HepG2 (cell line): ENCODE results near the gene CKAP2L. TPM values are rescaled to one million over a fixed set of nuclear protein-coding genes. Genes with fewer than 3 reads are reported as not detected.

ENCODE experiments used
- CBX2 ChIP-seq, 2 experiments: fragments of 200-600 bp in 1 of 2; sonication (generic); formaldehyde crosslinking in 1 of 2; IDR thresholded peaks; 2 replicates each; pipeline versions ENCODE4 v1.7.0 to v1.8.1; 2018 to 2022; ENCODE audit warnings: low read depth in 2 of 2, low read length in 1 of 2, mild to moderate bottlenecking in 1 of 2, missing genetic modification reagents in 1 of 2
- ZNF446 ChIP-seq: sonication (generic); formaldehyde crosslinking; IDR thresholded peaks from 2 replicates; pipeline ENCODE4 v1.5.0; 2020; ENCODE audit warnings: mild to moderate bottlenecking, missing genetic modification reagents
- polyA plus RNA-seq, 8 experiments: library from polyadenylated mRNA; depleted of rRNA in 3 of 8; stranded (reverse) in 7 of 8; unstranded in 1 of 8; fragments of >200 nt; fragmentation: Illumina TruSeq in 4 of 8; extraction: Trizol in 4 of 8; gene quantifications; 2 replicates each; pipeline versions ENCODE4 v1.2.1 to v1.2.3, GENCODE V29; 2011 to 2016; ENCODE audit warnings: low read depth in 4 of 8, missing spikeins in 1 of 8, mixed read lengths in 1 of 8; ENCODE audit not compliant: insufficient read depth in 1 of 8
- total RNA-seq, 5 experiments: library from RNA; depleted of rRNA; stranded (reverse); fragments of >200 nt; fragmentation: Illumina TruSeq; extraction: Trizol; gene quantifications; 2 replicates each; pipeline ENCODE4 v1.2.3, GENCODE V29; 2016; ENCODE audit warnings: low read depth in 1 of 5
- TF ChIP-seq, protein P1 (sequence below): sonication (generic); formaldehyde crosslinking; IDR thresholded peaks from 2 replicates; pipeline ENCODE4 v1.4.0; 2020; ENCODE audit warnings: missing genetic modification reagents, mild to moderate bottlenecking, borderline replicate concordance
- TF ChIP-seq, protein P2 (sequence below): sonication (generic); formaldehyde crosslinking; IDR thresholded peaks from 2 replicates; pipeline ENCODE4 v1.4.0; 2020; ENCODE audit warnings: mild to moderate bottlenecking, missing genetic modification reagents
- TF ChIP-seq, protein P3 (sequence below): sonication (generic); formaldehyde crosslinking; IDR thresholded peaks from 2 replicates; pipeline ENCODE4 v1.8.0; 2023; ENCODE audit warnings: mild to moderate bottlenecking, missing genetic modification reagents
- TF ChIP-seq, protein P4 (sequence below): sonication (generic); formaldehyde crosslinking; IDR thresholded peaks from 2 replicates; pipeline ENCODE4 v1.4.0; 2020; ENCODE audit warnings: low read depth, mild to moderate bottlenecking, missing genetic modification reagents
- TF ChIP-seq, protein P5 (sequence below): sonication (generic); formaldehyde crosslinking; IDR thresholded peaks from 2 replicates; pipeline ENCODE4 v1.8.0; 2022; ENCODE audit warnings: missing genetic modification reagents, mild to moderate bottlenecking, inconsistent platforms, borderline replicate concordance

Gene CKAP2L
- total and polyA plus RNA-seq, 2 of the 13 experiments (the other 11 are each of a cell fraction or from before 2014, with no cell fraction given) = 7.1 to 9.5 TPM

DNA sequence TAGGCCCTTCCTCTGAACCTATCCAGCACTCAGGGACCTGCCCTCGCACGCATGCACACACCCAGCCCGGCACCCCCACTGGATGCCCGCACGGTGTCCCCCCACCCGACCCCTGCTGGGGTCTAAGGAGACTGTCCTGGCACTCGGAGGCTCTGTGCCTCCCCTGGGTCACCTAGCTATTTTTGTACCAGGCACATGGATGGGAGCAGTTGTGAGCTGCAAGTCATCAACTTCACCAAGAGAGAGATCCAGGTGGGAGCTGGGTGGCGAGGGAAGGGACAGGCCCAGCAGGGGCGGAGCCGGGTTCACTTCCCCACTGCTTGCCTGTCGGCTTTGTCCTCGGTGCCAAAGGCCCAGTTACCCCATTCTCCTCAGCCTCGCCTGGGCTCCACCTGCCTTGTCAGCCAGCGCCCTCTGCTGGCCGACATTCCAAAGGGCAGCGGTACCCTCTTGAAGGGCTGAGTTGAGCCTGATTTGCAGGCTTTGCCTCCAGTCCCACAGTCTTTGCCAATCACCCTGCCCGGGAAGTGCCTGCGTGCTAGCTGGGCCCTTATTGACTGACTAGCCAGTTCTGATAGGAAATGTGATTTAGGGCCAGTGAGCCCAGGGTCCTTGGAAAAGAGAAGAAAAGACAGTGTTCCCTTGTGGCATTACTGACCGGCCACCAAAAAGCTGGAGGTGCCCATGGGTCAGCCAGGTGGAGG, 37.8 kb downstream of the CKAP2L start (continued):
- TF ChIP-seq, protein P1, sequence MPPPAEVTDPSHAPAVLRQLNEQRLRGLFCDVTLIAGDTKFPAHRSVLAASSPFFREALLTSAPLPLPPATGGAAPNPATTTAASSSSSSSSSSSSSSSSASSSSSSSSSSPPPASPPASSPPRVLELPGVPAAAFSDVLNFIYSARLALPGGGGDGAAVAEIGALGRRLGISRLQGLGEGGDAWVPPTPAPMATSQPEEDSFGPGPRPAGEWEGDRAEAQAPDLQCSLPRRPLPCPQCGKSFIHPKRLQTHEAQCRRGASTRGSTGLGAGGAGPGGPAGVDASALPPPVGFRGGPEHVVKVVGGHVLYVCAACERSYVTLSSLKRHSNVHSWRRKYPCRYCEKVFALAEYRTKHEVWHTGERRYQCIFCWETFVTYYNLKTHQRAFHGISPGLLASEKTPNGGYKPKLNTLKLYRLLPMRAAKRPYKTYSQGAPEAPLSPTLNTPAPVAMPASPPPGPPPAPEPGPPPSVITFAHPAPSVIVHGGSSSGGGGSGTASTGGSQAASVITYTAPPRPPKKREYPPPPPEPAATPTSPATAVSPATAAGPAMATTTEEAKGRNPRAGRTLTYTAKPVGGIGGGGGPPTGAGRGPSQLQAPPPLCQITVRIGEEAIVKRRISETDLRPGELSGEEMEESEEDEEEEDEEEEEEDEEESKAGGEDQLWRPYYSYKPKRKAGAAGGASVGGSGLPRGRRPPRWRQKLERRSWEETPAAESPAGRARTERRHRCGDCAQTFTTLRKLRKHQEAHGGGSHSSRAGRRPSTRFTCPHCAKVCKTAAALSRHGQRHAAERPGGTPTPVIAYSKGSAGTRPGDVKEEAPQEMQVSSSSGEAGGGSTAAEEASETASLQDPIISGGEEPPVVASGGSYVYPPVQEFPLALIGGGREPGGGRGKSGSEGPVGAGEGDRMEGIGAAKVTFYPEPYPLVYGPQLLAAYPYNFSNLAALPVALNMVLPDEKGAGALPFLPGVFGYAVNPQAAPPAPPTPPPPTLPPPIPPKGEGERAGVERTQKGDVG (CRISPR knock-in tag) = 0 out of 2 replicates have a peak, but pooled peaks have one; percentile 25
- TF ChIP-seq, protein P2, sequence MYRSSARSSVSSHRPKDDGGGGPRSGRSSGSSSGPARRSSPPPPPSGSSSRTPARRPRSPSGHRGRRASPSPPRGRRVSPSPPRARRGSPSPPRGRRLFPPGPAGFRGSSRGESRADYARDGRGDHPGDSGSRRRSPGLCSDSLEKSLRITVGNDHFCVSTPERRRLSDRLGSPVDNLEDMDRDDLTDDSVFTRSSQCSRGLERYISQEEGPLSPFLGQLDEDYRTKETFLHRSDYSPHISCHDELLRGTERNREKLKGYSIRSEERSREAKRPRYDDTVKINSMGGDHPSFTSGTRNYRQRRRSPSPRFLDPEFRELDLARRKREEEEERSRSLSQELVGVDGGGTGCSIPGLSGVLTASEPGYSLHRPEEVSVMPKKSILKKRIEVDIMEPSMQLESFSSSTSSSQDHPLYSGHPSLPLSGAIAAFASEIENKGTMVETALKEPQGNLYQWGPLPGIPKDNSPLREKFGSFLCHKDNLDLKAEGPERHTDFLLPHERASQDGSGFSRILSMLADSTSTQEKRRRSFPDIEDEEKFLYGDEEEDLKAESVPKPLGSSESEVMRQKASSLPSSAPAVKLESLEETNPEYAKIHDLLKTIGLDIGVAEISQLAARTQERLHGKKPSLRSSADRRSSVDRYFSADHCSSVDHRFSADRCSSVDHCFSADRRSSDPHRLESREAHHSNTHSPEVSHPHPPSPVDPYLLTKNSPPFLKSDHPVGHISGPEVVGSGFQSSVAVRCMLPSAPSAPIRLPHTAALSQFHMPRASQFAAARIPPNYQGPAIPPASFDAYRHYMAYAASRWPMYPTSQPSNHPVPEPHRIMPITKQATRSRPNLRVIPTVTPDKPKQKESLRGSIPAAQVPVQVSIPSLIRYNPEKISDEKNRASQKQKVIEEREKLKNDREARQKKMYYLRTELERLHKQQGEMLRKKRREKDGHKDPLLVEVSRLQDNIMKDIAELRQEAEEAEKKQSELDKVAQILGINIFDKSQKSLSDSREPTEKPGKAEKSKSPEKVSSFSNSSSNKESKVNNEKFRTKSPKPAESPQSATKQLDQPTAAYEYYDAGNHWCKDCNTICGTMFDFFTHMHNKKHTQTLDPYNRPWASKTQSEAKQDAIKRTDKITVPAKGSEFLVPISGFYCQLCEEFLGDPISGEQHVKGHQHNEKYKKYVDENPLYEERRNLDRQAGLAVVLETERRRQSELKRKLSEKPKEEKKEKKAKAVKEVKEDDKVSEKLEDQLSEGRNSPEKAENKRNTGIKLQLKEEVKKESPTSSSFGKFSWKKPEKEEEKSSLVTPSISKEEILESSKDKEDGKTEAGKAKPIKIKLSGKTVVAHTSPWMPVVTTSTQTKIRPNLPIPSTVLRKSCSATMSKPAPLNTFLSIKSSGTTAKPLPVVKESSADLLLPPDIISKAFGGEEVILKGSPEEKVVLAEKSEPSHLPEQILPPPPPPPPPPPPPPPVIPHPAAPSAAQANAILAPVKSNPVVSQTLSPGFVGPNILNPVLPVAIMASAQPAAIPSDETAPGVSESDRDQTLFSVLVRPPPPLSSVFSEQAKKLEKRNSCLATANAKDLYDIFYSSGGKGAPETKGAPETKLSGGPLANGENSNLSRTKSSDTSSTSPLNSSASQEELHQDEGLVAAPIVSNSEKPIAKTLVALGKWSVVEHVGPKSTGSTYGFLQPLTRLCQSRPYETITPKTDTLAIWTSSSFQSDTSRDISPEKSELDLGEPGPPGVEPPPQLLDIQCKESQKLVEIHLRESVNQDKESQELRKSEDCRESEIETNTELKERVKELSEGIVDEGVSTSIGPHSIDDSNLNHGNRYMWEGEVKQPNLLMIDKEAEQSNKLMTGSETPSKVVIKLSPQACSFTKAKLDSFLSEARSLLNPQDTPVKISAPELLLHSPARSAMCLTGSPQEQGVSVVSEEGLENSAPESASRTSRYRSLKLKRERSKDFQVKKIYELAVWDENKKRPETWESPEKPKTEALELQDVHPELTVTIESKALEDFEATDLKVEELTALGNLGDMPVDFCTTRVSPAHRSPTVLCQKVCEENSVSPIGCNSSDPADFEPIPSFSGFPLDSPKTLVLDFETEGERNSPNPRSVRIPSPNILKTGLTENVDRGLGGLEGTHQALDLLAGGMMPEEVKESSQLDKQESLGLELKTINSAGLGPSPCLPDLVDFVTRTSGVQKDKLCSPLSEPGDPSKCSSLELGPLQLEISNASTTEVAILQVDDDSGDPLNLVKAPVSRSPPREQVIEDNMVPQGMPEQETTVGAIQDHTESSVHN (CRISPR knock-in tag) = peak; percentile 86; the same call in 1 of the 2 replicates
- no peak for TF ChIP-seq CBX2 (IDR thresholded peaks at IDR 0.05; ENCODE audit: low read depth, low read length)
- no peak for TF ChIP-seq CBX2 (CRISPR knock-in tag; IDR thresholded peaks at IDR 0.05; ENCODE audit: low read depth)
- 0 out of 2 replicates have a peak, but pooled peaks have one; percentile 62 for TF ChIP-seq ZNF446 (CRISPR knock-in tag)
- TF ChIP-seq, protein P3, sequence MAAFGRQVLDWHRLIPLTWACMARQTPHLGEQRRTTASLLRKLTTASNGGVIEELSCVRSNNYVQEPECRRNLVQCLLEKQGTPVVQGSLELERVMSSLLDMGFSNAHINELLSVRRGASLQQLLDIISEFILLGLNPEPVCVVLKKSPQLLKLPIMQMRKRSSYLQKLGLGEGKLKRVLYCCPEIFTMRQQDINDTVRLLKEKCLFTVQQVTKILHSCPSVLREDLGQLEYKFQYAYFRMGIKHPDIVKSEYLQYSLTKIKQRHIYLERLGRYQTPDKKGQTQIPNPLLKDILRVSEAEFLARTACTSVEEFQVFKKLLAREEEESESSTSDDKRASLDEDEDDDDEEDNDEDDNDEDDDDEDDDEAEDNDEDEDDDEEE = peak; percentile 86
- TF ChIP-seq, protein P4, sequence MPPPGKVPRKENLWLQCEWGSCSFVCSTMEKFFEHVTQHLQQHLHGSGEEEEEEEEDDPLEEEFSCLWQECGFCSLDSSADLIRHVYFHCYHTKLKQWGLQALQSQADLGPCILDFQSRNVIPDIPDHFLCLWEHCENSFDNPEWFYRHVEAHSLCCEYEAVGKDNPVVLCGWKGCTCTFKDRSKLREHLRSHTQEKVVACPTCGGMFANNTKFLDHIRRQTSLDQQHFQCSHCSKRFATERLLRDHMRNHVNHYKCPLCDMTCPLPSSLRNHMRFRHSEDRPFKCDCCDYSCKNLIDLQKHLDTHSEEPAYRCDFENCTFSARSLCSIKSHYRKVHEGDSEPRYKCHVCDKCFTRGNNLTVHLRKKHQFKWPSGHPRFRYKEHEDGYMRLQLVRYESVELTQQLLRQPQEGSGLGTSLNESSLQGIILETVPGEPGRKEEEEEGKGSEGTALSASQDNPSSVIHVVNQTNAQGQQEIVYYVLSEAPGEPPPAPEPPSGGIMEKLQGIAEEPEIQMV = no peak
- TF ChIP-seq, protein P5, sequence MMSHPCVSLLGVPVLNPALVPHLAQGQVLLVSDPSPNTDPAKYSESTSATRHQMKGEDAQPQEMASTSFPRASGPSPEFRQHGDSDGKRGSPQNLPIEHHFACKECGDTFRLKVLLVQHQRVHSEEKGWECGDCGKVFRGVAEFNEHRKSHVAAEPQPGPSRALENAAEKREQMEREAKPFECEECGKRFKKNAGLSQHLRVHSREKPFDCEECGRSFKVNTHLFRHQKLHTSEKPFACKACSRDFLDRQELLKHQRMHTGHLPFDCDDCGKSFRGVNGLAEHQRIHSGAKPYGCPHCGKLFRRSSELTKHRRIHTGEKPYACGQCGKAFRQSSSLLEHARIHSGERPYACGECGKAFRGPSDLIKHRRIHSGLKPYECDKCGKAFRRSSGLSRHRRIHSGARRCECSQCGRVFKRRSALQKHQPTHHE (CRISPR knock-in tag) = peak; percentile 27; the same call in 1 of the 2 replicates
